NCI-H82 treated with DMSO at 0.1 percent for 48 hours (cell line): ENCODE results near the gene COL27A1.

Experiments
- DNase-seq: peaks from one replicate; lab custom pipeline; 2025; ENCODE audit not compliant: unreplicated experiment; lab: John Stamatoyannopoulos, UW

COL27A1 gene

GRCh38 chr9:114281473-114282103 lies 126.3 kb downstream of the COL27A1 start:
- DNase-seq = no peak

GRCh38 chr9:114282104-114282485 lies 126.8 kb downstream of the COL27A1 start:
- no peak for DNase-seq

- no peak for DNase-seq
These were observed 127.2 kb downstream of the COL27A1 start for GRCh38 chr9:114282507-114282906.

GRCh38 chr9:114282926-114283325 lies 127.6 kb downstream of the COL27A1 start:
- DNase-seq = no peak

GRCh38 chr9:114283551-114284111 lies 128.3 kb downstream of the COL27A1 start:
- DNase-seq = no peak

DNA sequence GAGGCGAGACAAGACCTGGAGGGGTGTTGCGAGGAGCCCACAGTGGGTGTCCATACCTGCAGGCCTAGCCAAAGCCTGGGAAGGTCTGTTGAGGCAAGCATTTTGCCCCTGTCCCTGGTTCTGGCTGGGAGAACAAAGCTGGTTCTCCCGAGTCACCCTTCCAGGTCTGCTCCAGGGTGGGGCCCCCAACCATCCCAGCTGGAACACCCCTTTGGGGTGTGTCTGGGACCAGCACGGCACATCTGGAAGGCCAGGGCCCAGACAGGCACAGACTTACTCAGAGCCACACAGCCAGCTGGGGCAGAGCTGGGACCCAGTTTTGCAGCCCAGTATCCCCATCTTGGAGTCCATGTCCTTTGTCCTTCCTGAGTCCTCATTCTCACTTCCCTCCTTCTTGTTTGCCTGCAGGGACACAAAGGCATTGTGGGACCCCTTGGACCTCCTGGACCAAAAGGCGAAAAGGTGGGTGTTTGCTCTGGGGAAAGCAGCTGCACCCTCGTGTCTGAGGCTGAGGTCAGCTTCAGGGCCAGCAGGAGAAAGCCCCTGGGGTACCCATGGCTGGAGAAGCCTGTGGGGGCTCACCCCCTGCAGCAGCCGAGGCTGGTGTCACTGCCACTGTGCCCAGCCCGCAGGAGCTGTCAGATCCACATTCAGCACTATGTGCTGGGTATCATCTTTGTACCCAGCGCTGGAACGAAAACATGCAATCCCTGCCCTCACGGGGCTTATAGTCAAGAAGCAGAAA lies 129.2 kb downstream of the COL27A1 start:
- DNase-seq = no peak

DNA sequence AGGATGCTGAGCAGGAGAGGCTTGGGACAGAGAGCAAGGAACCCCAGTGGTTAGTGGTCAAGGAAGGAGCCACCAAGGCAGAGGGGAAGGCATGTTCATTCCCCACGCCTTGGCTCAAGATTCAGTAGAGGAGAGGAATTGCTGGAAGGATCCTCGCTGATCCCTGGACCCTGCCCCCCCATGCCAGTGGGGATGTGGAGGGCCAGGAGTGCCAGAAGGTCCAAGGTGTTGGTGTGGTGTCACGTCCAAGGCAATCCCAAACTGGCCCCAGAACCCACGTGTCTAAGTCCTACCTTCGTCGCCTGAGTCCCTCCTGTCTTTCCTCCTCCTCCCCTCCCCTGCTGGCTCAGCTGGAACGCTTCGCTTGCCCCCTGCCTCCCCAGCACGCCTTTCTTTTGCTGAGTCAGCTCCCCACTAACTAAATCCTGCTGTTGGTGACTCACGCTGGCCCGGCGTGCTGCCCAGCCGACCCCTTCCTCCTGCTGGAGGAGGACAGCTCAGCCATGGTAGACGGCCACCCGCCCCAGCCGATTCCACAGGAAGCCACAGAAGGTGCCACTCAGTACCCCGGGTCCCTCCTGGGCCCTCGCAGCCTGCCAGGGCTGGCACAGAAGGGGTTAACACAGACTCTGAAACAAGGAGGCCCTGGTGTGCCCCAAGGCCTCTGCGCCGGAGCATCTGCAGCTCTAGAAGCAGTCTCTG lies 130.0 kb downstream of the COL27A1 start:
- no peak for DNase-seq

DNA sequence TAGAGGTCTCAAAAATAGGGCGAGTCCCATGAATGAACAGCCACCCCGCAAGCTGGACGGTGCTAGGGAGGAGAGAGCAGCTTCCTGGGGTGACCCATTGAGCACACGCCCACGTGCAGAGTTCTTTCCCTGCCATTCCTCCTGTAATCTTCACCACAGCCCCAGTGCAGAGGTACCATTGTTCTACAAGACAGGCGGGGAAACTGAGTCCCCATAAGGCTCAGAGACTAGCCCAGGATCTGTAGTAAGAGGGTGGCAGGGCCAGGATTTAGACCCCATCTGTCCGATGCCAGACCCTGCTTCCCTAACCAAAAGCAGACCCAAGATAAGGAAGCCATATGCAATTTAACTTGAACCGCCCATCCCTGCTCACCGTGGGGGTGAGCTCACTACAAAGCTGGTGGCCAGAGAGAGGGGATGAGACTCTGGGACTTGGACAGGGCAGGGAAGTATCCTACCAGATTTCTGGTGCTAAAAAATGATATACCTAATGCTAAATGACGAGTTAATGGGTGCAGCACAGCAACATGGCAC lies 130.9 kb downstream of the COL27A1 start:
- no peak for DNase-seq

DNA sequence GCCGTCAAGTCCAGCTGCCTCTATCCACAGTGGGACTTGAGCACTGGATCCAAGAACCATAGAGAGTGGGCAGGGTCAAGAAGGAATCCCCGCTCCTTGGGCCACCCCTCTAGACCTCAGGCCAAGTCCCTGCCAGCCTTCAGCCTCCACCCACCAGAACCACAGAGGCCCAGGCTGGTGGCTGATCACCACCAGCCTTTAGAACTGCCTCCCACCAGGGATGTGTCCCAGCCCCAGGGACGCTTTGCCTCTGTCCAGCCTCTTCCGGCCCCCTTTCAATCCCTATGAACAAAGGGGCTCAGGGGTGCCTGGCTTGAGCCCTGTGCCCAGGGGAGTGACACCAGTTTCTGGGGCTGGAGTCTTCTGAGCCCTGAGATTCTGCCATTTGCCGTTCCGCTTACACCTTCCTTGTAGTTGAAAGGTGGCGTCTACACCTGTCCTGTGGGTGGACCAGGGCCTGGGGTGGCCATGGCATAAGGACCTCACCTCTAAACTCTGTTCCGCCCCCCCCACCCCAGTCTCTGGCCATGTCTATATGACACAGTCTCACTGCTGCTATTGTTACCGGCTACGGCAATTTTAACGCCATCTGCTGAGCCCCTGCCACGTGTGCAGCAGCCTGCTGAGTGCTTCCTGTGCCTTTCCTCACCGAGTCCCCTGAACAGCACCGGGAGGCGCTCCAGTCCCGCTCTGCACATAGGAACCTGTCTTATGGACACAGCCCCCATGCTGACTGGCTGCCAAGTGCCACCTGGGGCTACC lies 131.8 kb downstream of the COL27A1 start:
- DNase-seq = no peak

- no peak for DNase-seq
These were observed 132.4 kb downstream of the COL27A1 start for GRCh38 chr9:114287763-114288192.

DNA sequence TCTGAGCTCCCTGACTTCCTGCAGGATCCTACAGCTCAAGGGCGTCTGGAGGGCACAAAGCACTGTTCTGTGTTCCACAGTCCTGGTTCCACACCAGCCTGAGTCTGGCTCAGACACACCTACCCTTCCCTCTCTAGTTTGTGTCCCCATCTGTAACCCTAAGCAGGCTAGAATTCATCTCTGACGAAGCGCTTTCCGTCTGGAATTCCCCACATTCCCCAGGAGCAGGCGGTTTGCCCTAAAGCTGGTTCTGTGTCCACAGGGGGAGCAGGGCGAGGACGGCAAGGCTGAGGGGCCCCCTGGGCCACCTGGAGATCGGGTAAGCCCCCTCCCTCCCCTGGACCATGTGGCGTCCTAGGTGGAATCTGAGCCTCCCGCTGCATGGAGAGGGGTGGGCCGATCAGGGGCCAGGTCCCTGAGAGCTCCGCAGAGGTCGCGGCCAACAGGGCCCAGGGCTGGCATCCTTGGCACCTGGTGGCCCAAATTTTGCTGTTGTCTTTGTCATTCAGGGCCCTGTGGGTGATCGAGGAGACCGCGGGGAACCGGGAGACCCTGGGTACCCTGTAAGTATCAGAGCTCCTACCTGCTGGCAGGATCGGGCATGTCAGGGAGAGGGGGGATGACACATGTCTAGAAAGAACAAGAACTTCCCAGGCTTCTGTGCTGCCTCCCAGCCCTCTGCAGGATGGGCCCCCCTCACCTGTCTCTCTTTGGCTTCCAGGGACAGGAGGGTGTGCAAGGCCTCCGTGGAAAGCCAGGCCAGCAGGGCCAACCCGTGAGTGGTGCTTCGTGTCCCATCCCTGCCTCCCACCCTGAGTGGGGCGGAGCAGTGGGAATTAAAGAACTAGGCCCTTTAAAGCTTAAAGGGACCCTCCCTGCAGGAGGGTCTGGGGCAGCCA lies 133.1 kb downstream of the COL27A1 start:
- DNase-seq = no peak

DNA sequence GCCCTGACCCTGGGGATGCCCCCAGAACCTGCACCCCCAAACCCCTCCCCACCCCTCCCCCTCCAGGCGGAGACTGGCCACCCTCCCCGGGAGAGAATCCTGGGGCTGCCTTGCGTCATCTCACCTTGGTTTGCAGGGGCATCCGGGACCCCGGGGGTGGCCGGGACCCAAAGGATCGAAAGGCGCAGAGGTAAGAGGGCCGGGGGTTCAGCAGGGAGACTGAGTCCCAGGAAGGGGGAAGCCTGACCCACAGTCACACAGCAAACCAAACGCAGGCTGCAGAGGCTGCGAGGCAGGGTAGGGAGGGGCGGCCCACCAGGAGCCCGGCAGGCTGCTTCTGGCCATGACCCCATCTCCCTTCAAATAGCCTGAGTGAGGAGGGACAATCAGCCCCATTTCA lies 133.8 kb downstream of the COL27A1 start:
- no peak for DNase-seq

DNA sequence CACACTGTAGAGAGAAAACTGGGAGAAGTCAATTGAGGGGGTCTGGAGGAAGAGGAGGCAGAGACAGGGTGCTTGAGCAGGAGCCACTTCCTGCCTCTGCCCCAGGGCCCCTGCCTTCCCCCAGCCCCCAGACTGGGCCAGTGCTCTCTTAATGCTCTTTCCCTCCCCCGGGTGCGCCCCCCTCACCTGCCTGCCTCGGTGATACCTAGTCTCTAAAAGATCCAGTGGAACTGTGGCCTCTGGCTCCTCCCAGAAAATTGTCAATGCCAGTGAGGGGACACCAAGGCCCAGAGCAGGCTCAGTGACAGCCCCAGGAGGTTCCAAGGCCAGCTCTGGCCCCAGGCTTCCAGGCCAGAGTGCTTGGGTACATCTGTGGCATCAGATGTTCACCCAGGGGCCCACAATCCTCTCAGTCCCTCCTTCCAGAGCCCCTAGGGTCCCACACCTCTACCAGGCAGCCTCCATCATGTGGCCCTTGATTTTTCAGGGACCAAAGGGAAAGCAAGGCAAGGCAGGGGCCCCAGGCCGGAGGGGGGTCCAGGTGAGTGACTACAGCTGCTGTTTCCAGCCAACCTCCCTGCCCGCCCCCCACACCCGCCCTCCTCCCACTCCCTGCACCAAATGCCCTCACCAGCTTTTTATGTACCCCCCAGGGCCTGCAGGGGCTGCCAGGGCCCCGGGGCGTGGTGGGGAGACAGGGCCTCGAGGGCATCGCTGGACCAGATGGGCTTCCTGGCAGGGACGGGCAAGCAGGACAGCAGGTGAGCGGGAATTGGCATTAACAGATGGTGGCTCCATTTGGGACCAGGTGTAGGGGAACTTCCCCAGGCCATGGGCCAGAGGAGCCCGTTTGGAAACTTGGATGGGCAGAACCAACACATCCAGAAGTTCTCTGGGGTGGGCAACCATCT lies 134.5 kb downstream of the COL27A1 start:
- no peak for DNase-seq

GRCh38 chr9:114290561-114290986 lies 135.2 kb downstream of the COL27A1 start:
- DNase-seq = no peak

DNA sequence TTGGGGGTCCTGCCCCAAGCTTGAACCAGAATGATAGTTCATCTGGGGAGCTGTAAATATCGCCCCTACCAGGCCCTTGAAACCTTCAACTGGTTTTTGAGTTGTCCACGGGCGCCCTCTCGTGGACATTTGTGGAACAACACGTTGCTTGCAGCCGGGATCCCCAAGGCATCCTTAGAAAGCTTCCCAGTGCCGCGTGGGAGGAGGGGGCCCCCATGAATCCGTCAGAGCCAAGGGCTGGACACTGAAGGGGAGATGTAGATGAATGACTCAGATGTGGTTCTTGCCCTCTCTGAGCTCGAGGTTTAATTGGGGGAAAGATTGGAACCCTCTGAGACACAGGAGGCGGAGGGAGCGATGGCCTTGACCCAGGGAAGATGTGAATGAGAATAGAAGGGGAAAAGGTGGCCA lies 135.7 kb downstream of the COL27A1 start:
- DNase-seq = peak; percentile 5

- DNase-seq = no peak
These were observed 136.7 kb downstream of the COL27A1 start for GRCh38 chr9:114291886-114292590.

DNA sequence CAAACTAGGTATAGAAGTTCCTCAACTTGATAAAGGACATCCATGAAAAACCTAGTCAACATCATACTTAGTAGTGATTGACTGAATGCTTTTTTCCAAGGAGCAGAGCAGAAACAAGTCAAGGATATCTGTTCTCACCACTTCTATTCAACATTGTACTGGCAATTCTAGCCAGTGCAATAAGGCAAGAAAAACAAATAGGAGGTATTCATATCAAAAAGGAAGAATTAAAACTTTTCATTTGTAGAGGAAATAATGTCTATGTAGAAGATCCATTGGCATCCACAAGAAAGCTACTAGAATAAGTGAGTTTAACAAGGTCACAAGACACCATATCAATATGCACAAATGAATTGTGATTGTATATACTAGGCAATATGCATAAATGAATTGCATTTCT lies 139.3 kb downstream of the COL27A1 start:
- DNase-seq = no peak

DNA sequence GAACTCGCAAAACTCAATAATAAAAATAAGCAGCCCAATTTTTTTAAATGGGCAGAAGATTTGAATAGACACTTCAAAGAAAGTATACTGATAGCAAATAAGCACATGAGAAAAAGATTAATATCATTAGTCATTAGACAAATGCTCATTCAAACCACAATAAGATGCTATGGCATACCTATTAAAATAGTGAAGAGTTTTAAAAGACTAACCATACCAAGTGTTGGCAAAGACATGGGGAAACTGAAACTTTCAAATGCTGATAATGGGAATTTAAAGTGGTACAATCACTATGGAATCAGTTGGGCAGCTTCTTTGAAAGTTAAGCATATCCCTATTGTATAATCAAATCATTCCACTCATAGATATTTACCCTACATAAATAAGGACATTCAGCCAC lies 141.0 kb downstream of the COL27A1 start:
- DNase-seq = no peak
